GM19438 (cell line): ENCODE measurements around the gene PPM1J.

Source experiments
- ATAC-seq: cut with Tn5 transposase; IDR thresholded peaks from one replicate; pipeline ENCODE4 v1.9.1; 2021; ENCODE audit warnings: low read depth; ENCODE audit not compliant: unreplicated experiment

Gene PPM1J

GRCh38 chr1:112692681-112693080, 22.5 kb downstream of the PPM1J start:
- ATAC-seq: no peak

- ATAC-seq: no peak
Observed at GRCh38 chr1:112689842-112690237, 25.3 kb downstream of the PPM1J start.

- no peak for ATAC-seq
Observed at GRCh38 chr1:112689196-112689841, 25.8 kb downstream of the PPM1J start.

GRCh38 chr1:112688781-112689193, 26.3 kb downstream of the PPM1J start:
- no peak for ATAC-seq

- ATAC-seq: no peak
Observed at GRCh38 chr1:112687785-112688496, 27.2 kb downstream of the PPM1J start.

- no peak for ATAC-seq
Observed at GRCh38 chr1:112687361-112687760, 27.8 kb downstream of the PPM1J start.

- no peak for ATAC-seq
Observed at GRCh38 chr1:112686835-112687234, 28.3 kb downstream of the PPM1J start.

- no peak for ATAC-seq
Observed at GRCh38 chr1:112686417-112686816, 28.7 kb downstream of the PPM1J start.

GRCh38 chr1:112685913-112686312, 29.2 kb downstream of the PPM1J start:
- ATAC-seq: no peak

- no peak for ATAC-seq
Observed at GRCh38 chr1:112678605-112679004, 36.5 kb downstream of the PPM1J start.

GRCh38 chr1:112677501-112677900, 37.6 kb downstream of the PPM1J start:
- ATAC-seq: no peak

GRCh38 chr1:112676543-112676942, 38.6 kb downstream of the PPM1J start:
- no peak for ATAC-seq

- ATAC-seq: no peak
Observed at GRCh38 chr1:112675728-112676381, 39.3 kb downstream of the PPM1J start.

- peak; percentile 35 for ATAC-seq
Observed at GRCh38 chr1:112674986-112675727, 40.0 kb downstream of the PPM1J start.

GRCh38 chr1:112674440-112674985, 40.6 kb downstream of the PPM1J start, which contains the start of gene MOV10:
MOV10 (plus strand) TSS chr1:112674659; CDS start chr1:112674913, 254 bp downstream.
- ATAC-seq: peak; percentile 59

GRCh38 chr1:112673592-112674439, 41.3 kb downstream of the PPM1J start:
- no peak for ATAC-seq

- ATAC-seq: no peak
Observed at GRCh38 chr1:112672842-112673241, 42.3 kb downstream of the PPM1J start.

- ATAC-seq: no peak
Observed at GRCh38 chr1:112672009-112672408, 43.1 kb downstream of the PPM1J start.

- no peak for ATAC-seq
Observed at GRCh38 chr1:112666946-112667345, 48.2 kb downstream of the PPM1J start.

GRCh38 chr1:112665857-112666256, 49.3 kb downstream of the PPM1J start:
- no peak for ATAC-seq
